IPS-NIHi7 (cell line): ENCODE data around the gene FAR2.
A peak's percentile ranks its signal among the peaks of the same experiment; 100 is the strongest.
"Not testable (repeated sequence)": the region's sequence is repeated elsewhere in the genome, so short reads cannot be mapped to it uniquely, and the experiment has no call there.

ENCODE experiments used
- DNase-seq: peaks from one replicate; pipeline ENCODE4 v3.0.0; 2012; ENCODE audit warnings: mixed read lengths; ENCODE audit errors: extremely low spot score

Gene FAR2

GRCh38 chr12:29234552-29234951 is 85.5 kb downstream of the FAR2 start:
- no peak for DNase-seq

GRCh38 chr12:29234965-29235626 is 86.0 kb downstream of the FAR2 start:
- DNase-seq: no peak

DNA sequence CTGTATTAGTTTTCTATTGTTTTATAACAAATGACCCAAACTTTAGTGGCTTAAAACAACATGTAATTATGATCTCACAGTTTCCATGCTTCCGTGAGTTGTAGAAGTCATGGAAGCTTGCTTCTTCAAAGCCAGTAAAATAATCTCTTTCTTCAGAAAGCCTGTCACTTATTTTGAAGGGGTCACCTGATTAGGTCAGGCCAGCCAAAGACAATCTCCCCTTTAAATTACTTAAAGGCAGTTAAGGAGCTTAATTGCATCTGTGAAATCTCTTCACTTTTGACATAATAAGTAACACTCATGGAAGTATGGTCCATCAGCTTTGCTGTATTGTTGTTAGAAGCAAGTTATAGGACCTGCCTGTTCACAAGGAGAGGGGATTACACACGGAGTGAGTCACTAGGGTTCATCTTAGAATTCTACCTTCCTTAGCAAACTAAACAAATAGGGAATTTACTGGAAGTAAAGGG is 89.8 kb downstream of the FAR2 start:
- DNase-seq: no peak

DNA sequence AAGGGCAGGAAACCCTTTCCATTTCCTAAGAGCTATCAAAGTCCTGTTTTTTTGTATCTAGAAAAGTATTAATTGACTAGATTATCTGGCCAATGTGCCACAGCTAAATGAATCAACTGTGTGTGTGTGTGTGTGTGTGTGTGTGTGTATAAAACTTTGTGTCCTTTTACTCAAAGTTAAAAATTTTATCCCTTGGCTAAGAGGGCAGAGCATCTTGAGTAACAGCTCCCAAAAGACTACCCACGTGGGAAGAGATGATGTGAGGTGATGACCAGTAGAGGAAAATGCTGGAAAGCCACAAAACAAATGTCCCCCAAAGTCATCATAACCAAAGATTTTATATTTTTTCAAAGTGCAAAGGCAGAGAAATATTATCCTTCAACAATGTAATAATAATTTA is 90.3 kb downstream of the FAR2 start:
- no peak for DNase-seq

GRCh38 chr12:29240441-29240840 is 91.4 kb downstream of the FAR2 start:
- no peak for DNase-seq

- peak; percentile 42 for DNase-seq
Measured at GRCh38 chr12:29241821-29242591, 92.9 kb downstream of the FAR2 start.

DNA sequence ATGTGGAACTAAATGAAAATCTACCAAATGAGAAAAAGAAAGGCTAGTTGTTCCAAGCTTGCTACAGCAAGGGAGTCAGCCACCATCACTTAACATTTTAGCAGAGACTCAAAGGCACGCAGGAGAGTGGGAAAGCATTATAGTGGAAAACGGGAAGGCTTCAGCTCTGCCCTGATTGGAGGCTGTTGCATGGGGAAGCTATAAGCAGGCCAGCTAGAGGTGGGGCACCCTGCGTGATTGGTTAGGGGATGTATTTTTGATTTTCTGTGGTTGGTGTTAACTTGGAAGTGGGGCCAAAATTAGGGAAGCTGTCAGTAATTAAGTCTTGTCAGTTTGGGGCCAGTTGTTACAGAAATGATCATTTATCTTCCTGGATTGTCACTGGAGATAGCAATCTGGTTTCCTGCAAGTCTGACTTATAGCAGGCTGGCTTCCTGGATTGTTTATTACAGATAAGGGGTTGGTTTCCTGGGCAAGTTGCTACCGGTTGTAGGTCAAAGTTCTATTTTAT is 93.9 kb downstream of the FAR2 start:
- DNase-seq: no peak

GRCh38 chr12:29244159-29244765 is 95.2 kb downstream of the FAR2 start:
- DNase-seq: no peak

DNA sequence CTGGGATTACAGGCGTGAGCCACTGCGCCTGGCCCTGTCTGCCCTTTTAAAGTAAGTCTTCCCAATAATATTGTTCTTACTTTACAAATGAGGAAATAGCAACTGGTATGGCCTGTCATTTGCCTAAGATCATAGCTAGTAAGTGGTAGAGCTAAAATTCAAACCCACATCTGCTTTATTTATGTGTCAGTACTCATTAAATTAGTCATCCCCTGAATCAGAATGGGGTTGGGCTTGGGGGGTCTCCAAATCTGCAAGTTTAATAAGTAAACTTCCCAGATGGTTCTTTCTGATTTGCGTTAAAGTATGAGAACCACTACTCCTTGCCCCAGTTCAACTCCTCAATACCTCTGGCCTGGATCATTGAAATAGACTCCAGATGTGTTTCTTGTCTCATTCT is 96.2 kb downstream of the FAR2 start:
- no peak for DNase-seq

DNA sequence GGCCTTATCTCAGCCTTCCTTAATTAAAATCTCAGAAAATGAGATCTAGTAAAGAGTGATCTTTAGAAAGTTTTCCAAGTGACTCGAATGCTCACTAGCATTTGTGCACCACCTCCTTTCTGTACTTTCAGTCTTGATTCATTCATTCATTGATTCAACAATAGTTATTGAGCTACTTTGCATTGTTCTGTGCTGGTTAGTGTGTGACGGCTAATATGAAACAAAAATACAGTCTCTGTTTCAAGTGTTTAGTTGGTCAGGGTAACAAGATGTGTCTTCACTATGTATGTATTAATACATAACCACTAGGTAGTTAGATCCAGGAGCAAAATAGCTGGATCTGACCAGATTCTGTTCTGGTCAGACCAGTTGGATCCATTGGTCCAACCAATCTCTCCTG is 100.9 kb downstream of the FAR2 start:
- DNase-seq: no peak

DNA sequence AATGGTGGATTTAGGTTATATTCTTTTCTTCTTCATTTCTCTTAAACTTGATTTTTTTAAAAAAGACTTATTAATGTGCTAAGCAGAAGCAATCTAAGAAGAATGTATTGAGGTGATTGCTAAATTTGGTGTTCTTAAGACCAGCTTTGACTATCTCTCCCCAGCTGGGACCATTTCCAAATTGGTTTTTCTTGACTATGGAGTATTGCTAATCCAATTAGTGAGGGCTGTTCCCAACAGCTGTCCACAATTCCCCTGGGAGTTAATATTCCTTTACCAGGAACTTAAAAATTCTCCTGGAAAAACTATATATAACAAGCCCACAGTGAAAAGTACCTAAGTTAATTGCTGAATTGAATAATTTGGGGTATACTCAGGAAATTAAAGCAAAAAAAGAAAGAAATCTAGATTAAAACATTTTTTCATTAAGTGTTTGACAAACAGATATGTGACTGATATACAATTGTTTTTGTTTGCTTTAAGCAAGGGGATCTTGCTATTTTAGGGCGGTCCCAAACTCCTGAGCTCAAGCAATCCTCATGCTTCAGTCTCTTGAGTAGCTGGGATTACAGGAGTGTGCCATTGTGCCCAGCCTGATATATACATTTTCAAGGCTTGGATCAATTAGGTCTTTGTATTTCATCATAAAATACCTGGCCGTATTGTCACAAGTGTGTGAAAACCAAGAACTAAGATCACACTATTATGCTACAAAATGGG is 105.0 kb downstream of the FAR2 start:
- DNase-seq: no peak

DNA sequence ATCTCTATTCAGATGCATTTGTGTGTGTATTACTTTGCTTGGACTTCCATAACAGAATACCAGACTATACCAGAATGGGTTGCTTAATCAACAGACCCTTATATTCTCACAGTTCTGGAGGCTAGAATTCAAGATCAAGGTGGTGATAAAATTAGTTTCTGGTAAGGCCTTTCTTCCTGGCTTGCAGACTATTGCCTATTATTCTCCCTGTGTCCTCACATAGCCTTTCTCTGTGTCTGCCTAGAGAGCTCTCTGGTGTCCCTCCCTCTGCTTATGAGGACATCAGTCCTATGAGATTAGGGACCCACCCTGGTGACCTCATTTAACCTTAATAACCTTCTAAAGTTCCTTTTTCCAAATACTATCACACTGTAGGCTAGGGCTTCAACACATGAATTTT is 106.0 kb downstream of the FAR2 start:
- no peak for DNase-seq

DNA sequence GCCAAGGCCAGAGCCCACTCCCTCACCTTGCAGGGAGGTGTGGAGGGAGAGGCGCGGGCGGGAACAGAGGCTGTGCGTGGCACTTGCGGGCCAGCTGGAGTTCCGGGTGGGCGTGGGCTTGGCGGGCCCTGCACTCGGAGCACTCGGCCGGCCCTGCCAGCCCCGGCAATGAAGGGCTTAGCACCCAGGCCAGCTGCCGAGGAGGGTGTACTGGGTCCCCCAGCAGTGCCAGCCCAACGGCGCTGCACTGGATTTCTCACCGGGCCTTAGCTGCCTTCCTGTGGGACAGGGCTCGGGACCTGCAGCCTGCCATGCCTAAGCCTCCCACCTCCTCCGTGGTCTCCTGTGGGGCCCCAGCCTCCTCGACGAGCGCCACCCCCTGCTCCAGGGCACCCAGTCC is 107.5 kb downstream of the FAR2 start:
- DNase-seq: no peak

GRCh38 chr12:29257687-29258086 is 108.6 kb downstream of the FAR2 start:
- not testable (repeated sequence) for DNase-seq

DNA sequence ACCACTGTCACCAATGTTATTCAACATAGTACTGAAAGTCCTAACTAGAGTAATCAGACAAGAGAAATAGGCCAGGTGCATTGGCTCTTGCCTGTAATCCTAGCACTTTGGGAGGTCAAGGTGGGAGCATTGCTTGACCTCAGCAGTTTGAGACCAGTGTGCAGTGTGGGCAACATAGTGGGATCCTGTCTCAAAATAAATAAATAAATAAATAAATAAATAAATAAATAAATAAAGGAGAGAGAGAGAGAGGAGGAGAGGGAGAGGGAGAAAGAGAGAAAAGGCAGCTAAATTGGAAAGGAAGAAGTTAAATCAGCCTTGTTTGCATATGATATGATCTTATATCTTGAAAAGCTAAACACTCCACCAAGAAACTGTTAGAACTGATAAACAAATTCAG is 115.3 kb downstream of the FAR2 start:
- no peak for DNase-seq

- no peak for DNase-seq
Measured at GRCh38 chr12:29269706-29270408, 120.8 kb downstream of the FAR2 start.

- no peak for DNase-seq
Measured at GRCh38 chr12:29270446-29270845, 121.4 kb downstream of the FAR2 start.

GRCh38 chr12:29273178-29273843 is 124.2 kb downstream of the FAR2 start:
- no peak for DNase-seq

- DNase-seq: no peak
Measured at GRCh38 chr12:29275834-29276233, 126.8 kb downstream of the FAR2 start.

GRCh38 chr12:29277231-29277630 is 128.2 kb downstream of the FAR2 start:
- DNase-seq: no peak
